SK-N-MC (cell line): ENCODE results near the gene FBXO9.
A peak's percentile ranks its signal among the peaks of the same experiment; 100 is the strongest.

Experiments used
- DNase-seq: peaks from one replicate; pipeline ENCODE4 v3.0.0-alpha.2; 2011; ENCODE audit warnings: low read depth, low spot score
- H3K27ac ChIP-seq: fragments of 200-600 bp; sonication (generic); 2 replicates; pipeline ENCODE4 v1.5.1; 2016; ENCODE audit warnings: mixed run types
- H3K36me3 ChIP-seq: fragments of 200-600 bp; sonication (generic); 2 replicates; pipeline ENCODE4 v1.6.1; 2017; ENCODE audit warnings: antibody characterized with exemption, low read length, mixed read lengths; ENCODE audit not compliant: insufficient read depth
- H3K4me3 ChIP-seq: fragments of 200-600 bp; sonication (generic); 2 replicates; pipeline ENCODE4 v1.5.1; 2016
- H3K9ac ChIP-seq: fragments of 200-600 bp; sonication (generic); 2 replicates; pipeline ENCODE4 v1.8.0; 2017; ENCODE audit warnings: mixed run types, mixed read lengths; ENCODE audit not compliant: insufficient read length
- H3K9me3 ChIP-seq: fragments of 200-600 bp; sonication (generic); 2 replicates; pipeline ENCODE4 v1.6.1; 2017; ENCODE audit warnings: low read depth, mild to moderate bottlenecking, antibody characterized with exemption, low read length, moderate library complexity, mixed read lengths
- EZH2 ChIP-seq: fragments of 200-600 bp; sonication (generic); IDR thresholded peaks from one replicate; pipeline ENCODE4 v1.6.1; 2017; ENCODE audit warnings: antibody characterized with exemption
- FOXP2 ChIP-seq: optimal IDR thresholded peaks from 2 replicates; pipeline ENCODE3; 2011; ENCODE audit warnings: mild to moderate bottlenecking, moderate library complexity; ENCODE audit not compliant: insufficient read depth; ENCODE audit errors: extremely low read length, control extremely low read depth
- POLR2AphosphoS5 ChIP-seq: IDR thresholded peaks from 2 replicates; pipeline ENCODE4 v1.6.1; 2012; ENCODE audit warnings: mild to moderate bottlenecking, low read depth, low read length, borderline replicate concordance

FBXO9 gene

DNA sequence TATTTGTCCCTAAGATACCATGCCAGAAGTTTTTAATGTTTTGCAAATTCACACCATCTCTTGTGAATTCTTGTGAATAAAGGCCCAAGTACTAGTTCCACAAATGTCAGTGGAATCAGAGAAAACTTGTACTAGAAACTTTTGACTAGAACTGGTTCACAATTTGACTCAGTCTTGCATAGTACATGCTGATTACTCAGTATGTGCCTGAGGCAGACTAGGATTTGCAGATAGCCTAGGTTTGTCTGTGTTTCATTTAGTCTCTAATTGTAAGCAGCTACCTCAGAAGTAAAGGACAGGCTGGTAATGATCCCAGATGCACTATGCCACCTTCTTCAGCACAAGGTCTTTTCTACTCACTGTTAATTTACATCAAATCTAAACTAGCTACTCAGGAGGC, 35.9 kb upstream of the FBXO9 start:
- Histone ChIP-seq H3K36me3 (peaks cover 4% of the 10 kb centered on the region; the same call in 1 of the 2 replicates), H3K9ac (no peak overlapping the region), H3K27ac (no peak overlapping the region), H3K9me3 (no peaks in the 10 kb centered on the region), H3K4me3 (no peak overlapping the region)
- TF ChIP-seq POLR2AphosphoS5: no peak
- no peak for DNase-seq

DNA sequence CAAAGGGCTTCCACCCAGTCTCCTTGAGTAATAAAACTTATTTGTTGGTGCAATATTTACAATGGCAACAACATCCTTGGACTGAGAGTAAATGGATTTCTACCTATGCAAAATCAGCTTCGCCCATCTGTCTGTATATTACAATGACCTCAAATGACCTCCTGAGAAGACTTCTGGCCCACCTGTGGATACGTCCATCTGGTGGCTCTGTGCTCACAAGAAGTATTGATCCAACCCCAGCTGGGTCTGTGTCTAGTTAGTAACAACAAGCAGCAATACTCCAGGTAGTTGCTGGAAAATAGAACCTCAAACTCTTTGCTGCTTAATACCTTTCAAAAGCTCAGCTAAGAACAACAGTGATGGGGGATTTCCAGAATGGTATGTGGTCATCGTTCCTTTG, 35.4 kb upstream of the FBXO9 start:
- no peak overlapping the region for H3K9ac ChIP-seq
- H3K27ac ChIP-seq: no peak overlapping the region
- H3K4me3 ChIP-seq: no peak overlapping the region
- no peaks in the 10 kb centered on the region for H3K9me3 ChIP-seq
- peaks cover 4% of the 10 kb centered on the region; the same call in 1 of the 2 replicates for H3K36me3 ChIP-seq
- no peak for DNase-seq
- TF ChIP-seq POLR2AphosphoS5: no peak
- no peak for TF ChIP-seq EZH2
- TF ChIP-seq FOXP2: no peak

DNA sequence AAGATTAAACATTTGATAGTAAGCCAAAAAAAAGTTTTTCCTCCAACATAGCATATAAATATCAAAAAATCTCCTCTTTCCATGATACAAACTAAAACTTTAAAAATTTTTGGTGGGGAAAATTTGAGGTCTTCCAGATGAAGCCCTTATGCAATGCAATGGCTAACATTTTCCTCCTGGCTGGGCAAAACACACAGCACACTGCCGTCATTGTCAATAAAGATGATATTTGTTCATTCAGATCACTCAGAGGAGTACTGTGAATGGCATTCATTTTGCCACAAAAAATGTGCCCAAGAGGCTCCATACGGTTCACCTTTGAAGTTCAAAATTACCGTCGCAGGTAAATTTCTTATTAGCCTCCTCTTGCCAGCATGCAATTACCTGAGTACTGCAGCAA, 33.9 kb upstream of the FBXO9 start:
- Histone ChIP-seq H3K9me3 (no peaks in the 10 kb centered on the region), H3K4me3 (no peak overlapping the region), H3K9ac (no peak overlapping the region), H3K27ac (no peak overlapping the region), H3K36me3 (peaks cover 4% of the 10 kb centered on the region; the same call in 1 of the 2 replicates)
- TF ChIP-seq EZH2: no peak
- no peak for TF ChIP-seq FOXP2
- TF ChIP-seq POLR2AphosphoS5: no peak
- DNase-seq: no peak

DNA sequence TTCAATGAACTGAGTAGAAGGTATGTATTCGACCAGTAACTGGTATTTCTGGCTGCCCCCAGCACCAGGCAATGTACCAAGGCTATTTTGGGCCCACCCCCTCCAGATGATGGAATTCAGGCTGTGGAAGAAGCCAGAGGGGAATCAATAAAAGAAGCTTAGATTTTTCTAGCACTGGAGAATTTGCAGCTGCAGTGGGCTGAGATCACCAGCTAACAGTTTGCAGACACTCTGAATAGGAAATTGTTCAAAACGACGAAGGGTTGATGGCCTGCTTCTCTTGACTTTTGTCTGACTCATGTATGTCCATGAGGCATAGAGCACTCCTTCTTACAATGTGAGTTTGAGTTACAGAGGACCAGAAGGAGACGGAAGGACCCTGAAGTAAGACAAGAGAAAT, 32.4 kb upstream of the FBXO9 start:
- no peak for DNase-seq
- H3K36me3 ChIP-seq: peaks cover 4% of the 10 kb centered on the region; the same call in 1 of the 2 replicates
- H3K4me3 ChIP-seq: no peak overlapping the region
- no peaks in the 10 kb centered on the region for H3K9me3 ChIP-seq
- H3K27ac ChIP-seq: no peak overlapping the region
- TF ChIP-seq FOXP2 (no peak), POLR2AphosphoS5 (no peak), EZH2 (no peak)
- no peak overlapping the region for H3K9ac ChIP-seq

DNA sequence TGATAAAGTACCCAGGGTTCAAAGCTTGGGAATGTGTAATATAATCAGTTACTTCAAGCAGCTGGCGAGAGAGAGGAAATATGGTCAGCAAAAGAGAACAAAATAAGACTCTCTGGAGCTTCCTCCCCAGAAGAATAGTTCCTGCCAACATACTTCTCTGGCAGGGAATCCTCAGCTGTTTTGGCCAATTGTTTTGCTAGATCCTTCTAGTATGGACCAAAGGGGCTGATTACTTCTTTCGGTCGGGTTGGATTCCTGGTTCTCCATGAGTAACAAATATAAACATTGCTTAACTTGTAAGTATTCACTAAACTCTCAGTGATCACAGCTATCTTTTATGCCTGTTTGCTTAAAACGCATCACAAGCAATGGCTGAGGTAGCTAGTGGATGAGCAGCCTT, 31.4 kb upstream of the FBXO9 start:
- no peak for DNase-seq
- Histone ChIP-seq H3K27ac (no peak overlapping the region), H3K9ac (no peak overlapping the region), H3K9me3 (no peaks in the 10 kb centered on the region), H3K4me3 (no peak overlapping the region), H3K36me3 (no peaks in the 10 kb centered on the region; the same call in 1 of the 2 replicates)
- no peak for TF ChIP-seq POLR2AphosphoS5

DNA sequence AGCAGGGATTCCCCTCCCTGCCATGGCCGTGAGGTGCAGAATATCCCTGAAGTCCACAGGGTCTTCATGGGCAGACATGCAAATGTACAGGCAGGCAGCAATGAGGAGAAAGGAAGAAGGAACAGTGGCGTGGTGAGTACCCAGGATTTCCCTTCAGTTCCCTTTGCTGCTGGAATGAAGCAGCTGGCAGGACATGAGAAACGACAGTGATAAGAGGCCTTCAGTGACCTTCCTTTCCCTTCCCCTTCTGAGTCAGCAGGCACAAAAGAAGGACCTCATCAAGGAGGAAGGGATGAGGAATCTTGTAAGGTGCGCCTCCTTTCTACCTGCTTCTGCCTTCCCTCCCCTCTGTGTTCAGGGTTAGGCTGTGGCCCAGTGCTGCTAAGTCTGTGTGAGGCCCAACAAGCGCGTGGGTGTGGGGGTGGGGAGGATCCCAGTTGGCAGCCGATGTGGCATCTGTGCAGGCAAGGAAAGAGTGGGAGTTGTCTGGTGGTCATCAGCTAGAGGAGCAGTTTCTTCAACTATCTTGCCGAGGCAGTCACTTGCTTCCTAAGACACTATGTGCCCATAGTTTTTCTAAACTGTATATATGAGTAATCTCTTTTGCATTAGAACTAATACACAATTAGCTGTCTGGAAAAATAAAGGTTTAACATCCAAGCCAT, 29.5 kb upstream of the FBXO9 start:
- H3K4me3 ChIP-seq: no peak overlapping the region
- TF ChIP-seq FOXP2 (no peak), EZH2 (no peak), POLR2AphosphoS5 (no peak)
- no peak for DNase-seq
- peaks cover 10% of the 10 kb centered on the region; the same call in 1 of the 2 replicates for H3K36me3 ChIP-seq
- H3K27ac ChIP-seq: no peak overlapping the region
- H3K9me3 ChIP-seq: no peaks in the 10 kb centered on the region
- H3K9ac ChIP-seq: no peak overlapping the region

DNA sequence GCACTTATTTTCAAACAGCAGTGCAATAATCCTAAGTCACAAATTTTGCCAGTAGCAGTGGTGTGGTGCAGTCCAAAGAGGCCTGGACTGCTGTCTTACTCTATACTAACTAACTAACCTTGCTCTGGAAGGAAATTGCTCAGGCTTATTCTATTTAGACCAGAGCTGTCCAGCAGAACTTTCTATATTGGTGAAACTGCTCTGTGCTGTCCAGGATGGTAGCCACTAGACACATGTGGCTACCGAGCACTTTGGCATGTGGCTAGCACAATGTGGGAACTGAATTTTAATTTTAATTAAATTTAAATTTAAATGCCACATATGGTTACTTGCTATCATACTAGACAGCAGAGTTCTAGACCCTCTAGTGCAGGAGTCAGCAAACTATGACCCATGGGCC, 27.1 kb upstream of the FBXO9 start:
- H3K27ac ChIP-seq: no peak overlapping the region
- H3K36me3 ChIP-seq: peaks cover 13% of the 10 kb centered on the region; the same call in 1 of the 2 replicates
- DNase-seq: no peak
- H3K4me3 ChIP-seq: no peak overlapping the region
- TF ChIP-seq EZH2 (no peak), POLR2AphosphoS5 (no peak), FOXP2 (no peak)
- H3K9ac ChIP-seq: no peak overlapping the region
- no peaks in the 10 kb centered on the region for H3K9me3 ChIP-seq

DNA sequence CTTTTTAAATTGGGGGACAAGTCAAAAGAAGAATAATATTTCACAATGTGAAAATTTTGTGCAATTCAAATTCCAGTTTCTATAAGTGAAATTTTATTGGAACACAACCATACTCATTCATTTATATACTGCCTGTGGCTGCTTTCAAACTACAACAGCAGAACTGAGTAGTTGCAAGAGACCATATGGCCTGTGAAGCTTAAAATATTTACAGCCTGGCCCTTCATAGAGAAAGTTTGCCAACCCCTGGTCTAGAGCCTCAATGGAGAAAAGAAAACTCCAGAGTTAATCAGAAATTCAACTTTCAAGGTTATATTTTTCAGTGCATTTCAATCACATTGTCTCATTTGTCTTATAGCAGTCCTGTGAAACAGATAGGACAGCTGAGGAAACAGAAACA, 26.6 kb upstream of the FBXO9 start:
- Histone ChIP-seq H3K9me3 (no peaks in the 10 kb centered on the region), H3K36me3 (peaks cover 13% of the 10 kb centered on the region; the same call in 1 of the 2 replicates), H3K27ac (no peak overlapping the region), H3K9ac (no peak overlapping the region), H3K4me3 (no peak overlapping the region)
- no peak for DNase-seq
- TF ChIP-seq POLR2AphosphoS5: no peak
- no peak for TF ChIP-seq FOXP2
- TF ChIP-seq EZH2: no peak

DNA sequence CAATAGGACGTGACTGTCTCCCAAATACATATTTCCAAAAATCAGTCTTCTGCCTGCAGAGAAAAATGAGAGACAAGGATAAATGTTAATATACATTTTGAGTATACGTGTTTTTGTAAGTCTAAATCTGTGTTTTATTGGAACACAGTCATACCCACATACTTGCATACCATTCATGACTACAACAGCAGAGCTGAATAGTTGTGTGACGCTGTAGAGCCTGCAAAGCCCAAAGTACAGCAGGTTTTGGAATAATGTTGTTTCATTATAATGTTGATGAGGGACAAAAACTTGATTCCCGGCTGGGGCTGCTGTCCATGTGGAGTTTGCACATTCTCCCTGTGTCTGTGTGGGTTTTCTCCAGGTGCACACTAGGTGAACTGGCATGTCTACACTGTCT, 23.8 kb upstream of the FBXO9 start:
- H3K9me3 ChIP-seq: no peaks in the 10 kb centered on the region
- H3K9ac ChIP-seq: no peak overlapping the region
- TF ChIP-seq FOXP2 (no peak), EZH2 (no peak), POLR2AphosphoS5 (no peak)
- DNase-seq: no peak
- no peak overlapping the region for H3K4me3 ChIP-seq
- peak overlapping the region; percentile 44; the same call in 1 of the 2 replicates for H3K27ac ChIP-seq
- H3K36me3 ChIP-seq: peaks cover 13% of the 10 kb centered on the region; the same call in 1 of the 2 replicates
